Astrocyte (in vitro differentiated cells and primary cell): ENCODE measurements around the gene IL17B. TPM values are rescaled to one million over a fixed set of nuclear protein-coding genes. Genes with fewer than 3 reads are reported as not detected.
A peak's percentile ranks its signal among the peaks of the same experiment; 100 is the strongest.

Experiments
- DNase-seq: peaks from one replicate; pipeline ENCODE4 v3.0.0-alpha.2; 2010; ENCODE audit warnings: low read depth
- FAIRE-seq: peaks from 2 replicates; lab custom pipeline; 2011; peaks lifted over from hg19 to GRCh38; lab: Jason Lieb, UNC
- H2AFZ ChIP-seq: 2 replicates; pipeline ENCODE4 v1.6.0; 2012; ENCODE audit warnings: low read depth, low read length, inconsistent platforms
- H3K27ac ChIP-seq: 2 replicates; pipeline ENCODE4 v1.5.1; 2011; ENCODE audit warnings: low read depth, low read length, inconsistent platforms
- H3K27me3 ChIP-seq: 2 replicates; pipeline ENCODE4 v1.6.0; 2011; ENCODE audit warnings: low read length, inconsistent platforms; ENCODE audit not compliant: insufficient read depth
- H3K36me3 ChIP-seq: 2 replicates; pipeline ENCODE4 v1.5.1; 2011; ENCODE audit warnings: low read length, inconsistent platforms; ENCODE audit not compliant: insufficient read depth
- H3K4me1 ChIP-seq: 2 replicates; pipeline ENCODE4 v1.5.1; 2011; ENCODE audit warnings: low read length, inconsistent platforms; ENCODE audit not compliant: insufficient read depth
- H3K4me2 ChIP-seq: 2 replicates; pipeline ENCODE4 v1.6.0; 2012; ENCODE audit warnings: low read length, inconsistent platforms
- H3K4me3 ChIP-seq: 2 replicates; pipeline ENCODE4 v1.5.1; 2011; ENCODE audit warnings: low read depth, mild to moderate bottlenecking, low read length, inconsistent platforms; ENCODE audit not compliant: insufficient read depth
- H3K79me2 ChIP-seq: 2 replicates; pipeline ENCODE4 v1.6.0; 2012; ENCODE audit warnings: mild to moderate bottlenecking, low read length, inconsistent platforms; ENCODE audit not compliant: insufficient read depth
- H3K9ac ChIP-seq: 2 replicates; pipeline ENCODE4 v1.6.0; 2012; ENCODE audit warnings: mild to moderate bottlenecking, low read length, inconsistent platforms
- H3K9me3 ChIP-seq: 2 replicates; pipeline ENCODE4 v1.5.1; 2012; ENCODE audit warnings: low read depth, mild to moderate bottlenecking, low read length, inconsistent platforms; ENCODE audit not compliant: insufficient read depth
- H4K20me1 ChIP-seq: 2 replicates; pipeline ENCODE4 v1.6.0; 2012; ENCODE audit warnings: low read length, inconsistent platforms; ENCODE audit not compliant: insufficient read depth
- H3K27ac Mint-ChIP-seq: one replicate; pipeline ENCODE4 v1.8.0; 2021; ENCODE audit warnings: mild to moderate bottlenecking, mixed read lengths; ENCODE audit not compliant: unreplicated experiment
- H3K27me3 Mint-ChIP-seq: one replicate; pipeline ENCODE4 v1.8.0; 2021; ENCODE audit warnings: low read depth, mixed read lengths; ENCODE audit not compliant: unreplicated experiment
- H3K36me3 Mint-ChIP-seq: one replicate; pipeline ENCODE4 v1.8.0; 2021; ENCODE audit warnings: low read depth, mixed read lengths; ENCODE audit not compliant: unreplicated experiment
- H3K4me1 Mint-ChIP-seq: one replicate; pipeline ENCODE4 v1.8.0; 2021; ENCODE audit warnings: low read depth, mixed read lengths; ENCODE audit not compliant: unreplicated experiment
- H3K4me3 Mint-ChIP-seq: one replicate; pipeline ENCODE4 v1.8.0; 2021; ENCODE audit warnings: mild to moderate bottlenecking, moderate library complexity, mixed read lengths; ENCODE audit not compliant: unreplicated experiment
- H3K9me3 Mint-ChIP-seq: one replicate; pipeline ENCODE4 v1.8.0; 2021; ENCODE audit warnings: mild to moderate bottlenecking, mixed read lengths; ENCODE audit not compliant: unreplicated experiment
- EZH2 ChIP-seq: IDR thresholded peaks from 2 replicates; pipeline ENCODE4 v1.6.1; 2012; ENCODE audit warnings: mild to moderate bottlenecking, low read length, inconsistent platforms; ENCODE audit not compliant: insufficient read depth
- total RNA-seq: library from RNA; stranded (reverse); gene quantifications from 2 replicates; pipeline ENCODE4 v1.2.1, GENCODE V29; 2021
- TF ChIP-seq, protein P1 (sequence below): IDR thresholded peaks from 2 replicates; pipeline ENCODE4 v1.5.1; 2011; ENCODE audit warnings: low read depth, mild to moderate bottlenecking, inconsistent platforms, low read length, moderate library complexity; ENCODE audit not compliant: insufficient read depth

Gene IL17B
- total RNA-seq, 1 donor from 2014 or later: 0.54 TPM

DNA sequence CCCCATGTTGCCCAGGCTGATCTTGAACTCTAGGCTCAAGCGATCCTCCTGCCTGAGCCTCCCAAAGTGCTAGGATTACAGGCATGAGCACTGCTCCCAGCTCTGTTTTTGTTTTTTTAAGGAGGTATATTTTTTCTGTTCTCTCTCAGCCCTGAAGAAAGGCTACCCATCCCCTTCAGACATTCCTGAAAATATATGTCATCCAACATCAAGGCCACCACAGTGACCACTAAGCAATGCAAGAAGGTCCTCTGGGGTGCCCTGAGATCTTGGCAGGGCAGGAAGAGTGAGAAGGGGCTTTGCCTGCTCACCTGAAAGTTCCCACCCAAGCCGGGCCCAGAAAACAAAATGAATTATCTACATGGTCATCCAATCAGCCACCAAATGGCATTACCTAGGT is 47.8 kb upstream of the IL17B start:
- Histone ChIP-seq H4K20me1 (peaks cover 44% of the 10 kb centered on the region), H3K27ac (peak overlapping the region; percentile 51), H3K27me3 (no peaks in the 10 kb centered on the region), H3K4me3 (no peak overlapping the region), H3K9ac (no peak overlapping the region), H2AFZ (no peak overlapping the region), H3K36me3 (peaks cover 58% of the 10 kb centered on the region), H3K4me1 (peaks cover 53% of the 10 kb centered on the region), H3K9me3 (no peaks in the 10 kb centered on the region), H3K79me2 (peaks cover 17% of the 10 kb centered on the region), H3K4me2 (no peak overlapping the region)
- Mint-ChIP-seq H3K36me3 (peaks cover 38% of the 10 kb centered on the region), H3K4me3 (peak overlapping the region; percentile 30), H3K9me3 (no peaks in the 10 kb centered on the region), H3K27ac (peak overlapping the region; percentile 88), H3K27me3 (no peaks in the 10 kb centered on the region), H3K4me1 (peaks cover 61% of the 10 kb centered on the region)
- FAIRE-seq: no peak
- peak; percentile 60 for DNase-seq
- TF ChIP-seq EZH2: no peak
- TF ChIP-seq, protein P1, sequence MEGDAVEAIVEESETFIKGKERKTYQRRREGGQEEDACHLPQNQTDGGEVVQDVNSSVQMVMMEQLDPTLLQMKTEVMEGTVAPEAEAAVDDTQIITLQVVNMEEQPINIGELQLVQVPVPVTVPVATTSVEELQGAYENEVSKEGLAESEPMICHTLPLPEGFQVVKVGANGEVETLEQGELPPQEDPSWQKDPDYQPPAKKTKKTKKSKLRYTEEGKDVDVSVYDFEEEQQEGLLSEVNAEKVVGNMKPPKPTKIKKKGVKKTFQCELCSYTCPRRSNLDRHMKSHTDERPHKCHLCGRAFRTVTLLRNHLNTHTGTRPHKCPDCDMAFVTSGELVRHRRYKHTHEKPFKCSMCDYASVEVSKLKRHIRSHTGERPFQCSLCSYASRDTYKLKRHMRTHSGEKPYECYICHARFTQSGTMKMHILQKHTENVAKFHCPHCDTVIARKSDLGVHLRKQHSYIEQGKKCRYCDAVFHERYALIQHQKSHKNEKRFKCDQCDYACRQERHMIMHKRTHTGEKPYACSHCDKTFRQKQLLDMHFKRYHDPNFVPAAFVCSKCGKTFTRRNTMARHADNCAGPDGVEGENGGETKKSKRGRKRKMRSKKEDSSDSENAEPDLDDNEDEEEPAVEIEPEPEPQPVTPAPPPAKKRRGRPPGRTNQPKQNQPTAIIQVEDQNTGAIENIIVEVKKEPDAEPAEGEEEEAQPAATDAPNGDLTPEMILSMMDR: no peak

DNA sequence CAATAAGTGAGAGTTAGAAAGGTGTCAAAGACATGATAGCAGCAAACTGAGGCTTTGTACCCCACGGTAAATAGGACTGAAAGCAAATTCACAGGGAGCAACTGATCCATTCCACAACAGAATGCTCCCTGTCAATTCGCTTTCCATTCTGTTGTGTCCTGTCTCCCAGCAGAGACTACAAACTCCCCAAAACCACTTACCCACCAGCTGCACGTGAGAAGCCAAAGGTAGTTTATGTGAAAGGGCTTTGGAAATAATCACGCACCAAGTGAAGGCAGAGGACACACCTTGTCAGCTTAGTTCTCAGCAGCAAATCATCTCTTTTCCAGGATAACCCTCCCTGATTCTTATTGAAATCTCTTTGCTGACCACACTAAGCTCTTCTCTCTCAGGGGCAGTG is 46.6 kb upstream of the IL17B start:
- Mint-ChIP-seq H3K27me3 (no peaks in the 10 kb centered on the region), H3K4me1 (peaks cover 63% of the 10 kb centered on the region), H3K9me3 (no peaks in the 10 kb centered on the region), H3K36me3 (peaks cover 35% of the 10 kb centered on the region), H3K27ac (peak overlapping the region; percentile 88), H3K4me3 (peak overlapping the region; percentile 83)
- H3K4me3 ChIP-seq: no peak overlapping the region
- DNase-seq (no peak), FAIRE-seq (no peak)
- H3K27ac ChIP-seq: no peak overlapping the region
- TF ChIP-seq EZH2: no peak
- TF ChIP-seq, protein P1: no peak
- H3K9me3 ChIP-seq: no peaks in the 10 kb centered on the region
- peak overlapping the region; percentile 28 for H3K4me2 ChIP-seq
- peaks cover 64% of the 10 kb centered on the region for H3K4me1 ChIP-seq
- no peak overlapping the region for H2AFZ ChIP-seq
- H3K27me3 ChIP-seq: no peaks in the 10 kb centered on the region
- peaks cover 42% of the 10 kb centered on the region for H4K20me1 ChIP-seq
- H3K9ac ChIP-seq: peak overlapping the region; percentile 7
- H3K36me3 ChIP-seq: peaks cover 50% of the 10 kb centered on the region
- peaks cover 23% of the 10 kb centered on the region for H3K79me2 ChIP-seq
